AG09309 (cell line): ENCODE measurements around the gene CSNK1D.

ENCODE experiments used
- DNase-seq: peaks from one replicate; pipeline ENCODE4 v3.0.0-alpha.2; 2010; ENCODE audit warnings: low read depth
- H3K4me3 ChIP-seq: 2 replicates; pipeline ENCODE4 v1.5.1; 2011; ENCODE audit warnings: mild to moderate bottlenecking, low read depth, low read length, moderate library complexity; ENCODE audit not compliant: control insufficient read depth
- TF ChIP-seq, protein P1 (sequence below): IDR thresholded peaks from 2 replicates; pipeline ENCODE4 v1.5.1; 2011; ENCODE audit warnings: mild to moderate bottlenecking, low read depth, low read length, inconsistent platforms; ENCODE audit not compliant: insufficient read depth, control insufficient read depth; ENCODE audit errors: missing control alignments

Gene CSNK1D

DNA sequence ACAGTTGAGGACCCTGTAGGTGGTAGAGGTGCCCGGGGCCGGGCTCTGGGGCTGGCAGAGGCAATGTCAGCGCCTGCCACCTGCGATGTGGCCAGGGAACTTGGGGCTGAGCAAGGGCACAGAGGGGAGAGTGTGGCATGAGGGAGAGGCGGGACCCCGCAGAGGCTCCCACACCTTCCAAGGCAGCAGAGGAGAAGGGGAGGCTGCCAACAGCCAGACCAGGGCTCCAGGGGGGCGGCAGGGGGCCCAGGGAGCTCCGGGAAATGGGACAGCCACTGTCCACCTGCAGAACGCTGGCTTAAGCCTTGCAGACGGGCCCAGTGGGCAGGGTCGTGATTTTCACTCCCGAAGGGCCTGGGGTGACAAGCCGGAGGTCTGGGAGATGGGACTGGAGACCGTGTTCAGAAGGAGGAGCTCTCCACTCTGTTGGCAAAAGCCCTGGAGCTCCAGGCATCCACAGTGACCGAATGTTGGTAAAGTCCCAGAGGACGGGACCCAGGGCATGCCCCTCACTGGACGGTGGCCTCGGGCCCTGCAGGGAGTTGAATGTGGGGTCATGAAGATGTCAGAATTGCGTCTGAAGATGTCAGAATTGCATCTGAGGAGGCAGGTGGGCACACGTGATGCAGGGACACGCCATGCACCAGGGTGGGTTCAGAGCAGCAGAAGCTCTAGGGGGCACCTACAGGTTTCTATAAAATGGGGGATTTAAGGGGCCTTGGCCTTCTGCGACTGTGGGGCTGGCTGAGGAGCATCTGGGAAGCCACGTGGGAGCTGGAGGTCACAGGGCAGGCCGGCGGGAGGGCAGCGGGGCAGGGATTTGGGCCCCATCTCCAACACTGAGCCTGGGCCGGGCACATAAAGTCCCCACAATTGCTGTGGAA lies 25.3 kb upstream of the CSNK1D start:
- H3K4me3 ChIP-seq = peak overlapping the region; percentile 56
- TF ChIP-seq, protein P1, sequence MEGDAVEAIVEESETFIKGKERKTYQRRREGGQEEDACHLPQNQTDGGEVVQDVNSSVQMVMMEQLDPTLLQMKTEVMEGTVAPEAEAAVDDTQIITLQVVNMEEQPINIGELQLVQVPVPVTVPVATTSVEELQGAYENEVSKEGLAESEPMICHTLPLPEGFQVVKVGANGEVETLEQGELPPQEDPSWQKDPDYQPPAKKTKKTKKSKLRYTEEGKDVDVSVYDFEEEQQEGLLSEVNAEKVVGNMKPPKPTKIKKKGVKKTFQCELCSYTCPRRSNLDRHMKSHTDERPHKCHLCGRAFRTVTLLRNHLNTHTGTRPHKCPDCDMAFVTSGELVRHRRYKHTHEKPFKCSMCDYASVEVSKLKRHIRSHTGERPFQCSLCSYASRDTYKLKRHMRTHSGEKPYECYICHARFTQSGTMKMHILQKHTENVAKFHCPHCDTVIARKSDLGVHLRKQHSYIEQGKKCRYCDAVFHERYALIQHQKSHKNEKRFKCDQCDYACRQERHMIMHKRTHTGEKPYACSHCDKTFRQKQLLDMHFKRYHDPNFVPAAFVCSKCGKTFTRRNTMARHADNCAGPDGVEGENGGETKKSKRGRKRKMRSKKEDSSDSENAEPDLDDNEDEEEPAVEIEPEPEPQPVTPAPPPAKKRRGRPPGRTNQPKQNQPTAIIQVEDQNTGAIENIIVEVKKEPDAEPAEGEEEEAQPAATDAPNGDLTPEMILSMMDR = no peak
- no peak for DNase-seq

DNA sequence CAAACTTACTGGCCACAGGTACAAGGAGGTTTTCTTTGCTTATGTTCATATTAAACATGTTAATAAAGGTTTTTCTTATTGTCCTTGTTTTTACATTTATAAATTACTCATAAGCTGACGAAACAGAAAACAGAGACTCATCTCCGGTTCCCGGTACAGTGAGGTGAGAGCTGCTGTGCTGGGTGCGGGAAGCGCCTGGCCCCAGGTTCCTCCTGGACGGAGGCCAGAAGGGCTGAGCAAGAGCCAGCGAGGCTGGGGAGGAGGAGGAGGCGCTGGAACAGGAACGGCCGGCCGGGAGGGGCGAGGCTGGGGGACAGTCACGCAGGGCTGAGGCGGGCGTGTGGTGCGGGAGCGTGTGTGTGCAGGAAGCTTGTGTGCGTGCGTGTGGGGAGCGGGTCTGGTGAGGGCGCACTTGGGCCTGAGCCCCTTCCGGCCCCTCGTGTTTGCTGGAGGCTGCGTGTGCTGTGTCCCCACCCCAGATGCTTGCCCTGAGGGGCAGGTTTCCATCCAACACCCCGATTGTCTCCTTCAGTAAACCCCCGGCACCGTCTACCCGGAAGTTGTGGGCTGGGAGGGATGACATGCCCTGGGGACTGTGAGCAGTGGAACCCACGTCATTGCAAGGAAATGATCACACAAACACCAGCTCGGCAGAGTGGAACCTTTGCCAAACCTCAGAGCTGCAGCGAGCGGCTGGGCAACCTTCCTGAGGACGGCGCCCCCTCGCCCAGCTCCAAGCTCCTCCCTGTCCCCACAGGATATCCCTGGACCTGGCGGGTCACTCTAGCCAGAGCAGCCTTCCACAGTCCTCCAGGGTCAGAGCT lies 24.4 kb upstream of the CSNK1D start:
- DNase-seq = peak; percentile 75
- peak overlapping the region; percentile 56 for H3K4me3 ChIP-seq
- TF ChIP-seq, protein P1 = no peak

DNA sequence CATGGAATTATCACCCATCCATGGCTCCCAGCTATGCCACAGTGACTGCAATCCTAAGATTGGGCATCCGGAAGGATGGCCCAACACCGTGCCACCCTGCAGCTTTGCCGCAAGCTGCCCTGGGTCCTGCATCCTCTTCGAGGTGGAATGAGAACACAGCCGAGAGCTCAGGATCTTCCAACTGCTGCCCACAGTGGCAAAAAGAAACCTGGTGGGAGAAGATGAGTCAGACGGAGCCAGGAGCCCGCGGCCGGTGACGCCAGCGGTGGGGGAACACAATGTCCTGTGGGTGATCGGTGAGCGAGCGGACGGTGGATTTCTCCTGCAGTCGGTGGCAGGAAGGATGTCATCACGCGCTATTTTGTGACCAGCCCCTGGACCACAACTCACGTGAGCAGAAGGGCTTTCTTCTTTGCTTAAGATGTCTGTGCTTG lies 23.8 kb upstream of the CSNK1D start:
- TF ChIP-seq, protein P1 = no peak
- DNase-seq = no peak
- peak overlapping the region; percentile 22 for H3K4me3 ChIP-seq

DNA sequence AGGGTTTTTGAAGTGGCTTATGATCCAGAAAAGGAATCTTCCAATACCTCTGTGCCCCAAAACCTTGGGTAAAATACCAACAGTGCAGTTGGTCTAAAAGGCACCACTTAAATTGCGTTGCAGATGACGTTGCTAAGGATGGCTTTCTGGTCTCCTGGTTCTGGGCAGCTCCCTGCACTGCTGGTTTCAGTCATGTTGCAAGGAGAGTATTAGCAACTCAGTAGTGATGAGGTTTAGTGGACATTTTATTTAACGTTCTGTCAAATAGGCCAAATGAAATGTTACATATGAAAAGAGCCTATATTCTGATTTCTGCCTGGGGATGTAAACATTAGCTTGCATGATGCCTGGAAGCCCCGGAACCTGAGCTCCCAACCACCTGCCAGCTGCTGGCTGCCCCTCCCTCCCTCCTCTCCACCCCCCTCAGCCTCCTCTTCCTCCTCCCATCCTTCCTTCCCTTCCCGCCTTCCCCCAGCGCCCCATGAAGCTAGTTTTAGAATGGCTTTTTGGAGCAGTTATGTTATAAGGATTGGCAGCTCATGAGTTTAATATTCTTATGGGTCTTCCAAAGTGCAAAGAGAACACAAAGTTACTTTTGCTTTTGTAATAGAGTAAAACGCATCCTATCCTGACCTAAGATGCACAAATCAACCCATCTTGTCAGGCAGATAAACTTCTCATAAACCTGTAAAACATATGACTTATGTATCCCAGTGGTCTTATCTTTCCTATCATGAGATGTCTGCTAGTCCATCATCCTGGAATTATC lies 23.2 kb upstream of the CSNK1D start:
- TF ChIP-seq, protein P1 = no peak
- peak overlapping the region; percentile 3; the same call in 1 of the 2 replicates for H3K4me3 ChIP-seq
- no peak for DNase-seq

DNA sequence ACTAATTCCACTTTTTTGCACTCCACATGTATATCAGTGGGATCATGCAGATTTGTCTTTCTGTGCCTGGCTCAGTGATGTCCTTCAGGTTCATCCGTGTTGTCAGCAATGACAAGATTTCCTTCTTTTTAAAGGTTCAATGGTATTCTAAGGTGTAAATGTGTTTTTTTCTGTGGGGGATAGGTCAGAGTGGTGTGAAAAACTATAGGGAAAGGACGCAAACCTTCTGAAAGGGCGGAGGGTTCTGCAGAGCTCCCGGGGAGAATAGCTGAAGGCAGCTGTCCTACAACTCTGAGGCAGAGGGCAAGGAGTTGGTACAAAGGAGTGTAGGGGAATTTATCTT lies 21.9 kb upstream of the CSNK1D start:
- TF ChIP-seq, protein P1 = no peak

DNA sequence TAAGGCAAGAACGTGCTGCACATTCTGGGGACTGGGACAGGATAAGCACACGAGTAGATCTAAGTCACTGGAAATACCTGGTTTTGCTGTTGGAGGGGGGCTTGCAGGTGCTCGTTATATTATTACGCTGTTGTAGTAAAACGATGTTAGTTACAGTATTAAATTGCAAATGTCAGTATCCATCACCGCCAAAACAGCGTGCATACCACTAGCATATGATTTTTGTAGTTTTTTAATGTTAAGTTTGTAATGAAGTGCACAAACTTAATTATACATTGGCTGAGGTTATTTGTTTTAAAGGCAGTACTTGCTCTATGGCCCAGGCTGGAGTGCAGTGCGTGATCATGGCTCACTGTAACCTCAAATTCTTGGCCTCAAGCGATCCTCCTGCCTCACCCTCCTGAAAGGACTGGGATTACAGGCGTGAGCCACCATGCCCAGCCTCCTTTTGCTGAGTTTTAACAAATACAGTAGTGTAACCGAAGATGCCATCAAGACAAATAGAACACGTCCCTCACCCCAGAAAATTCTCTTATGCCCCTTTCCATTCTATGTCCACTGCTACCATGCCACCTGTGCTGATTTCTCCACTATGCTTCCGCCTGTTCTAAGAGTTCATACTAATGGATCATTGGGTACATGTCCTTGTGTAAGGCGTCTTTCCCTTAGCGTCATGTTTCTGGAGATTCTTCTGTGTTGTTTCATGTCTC lies 20.7 kb upstream of the CSNK1D start:
- TF ChIP-seq, protein P1 = no peak
- no peak overlapping the region for H3K4me3 ChIP-seq
- DNase-seq = no peak

More for the DNA sequence above, 21.9 kb upstream of the CSNK1D start:
- no peak for DNase-seq
- no peak overlapping the region for H3K4me3 ChIP-seq
